KOPT-K1 (cell line): Measurements from ENCODE around the gene CLIC4.
"Not testable (repeated sequence)": the region's sequence is repeated elsewhere in the genome, so short reads cannot be mapped to it uniquely, and the experiment has no call there.

Experiments
- H3K27ac ChIP-seq: fragments of 200-600 bp; sonication (generic); 2 replicates; pipeline ENCODE4 v1.5.1; 2016; ENCODE audit warnings: antibody characterized with exemption, mild to moderate bottlenecking, low read depth, low read length; ENCODE audit not compliant: poor library complexity, severe bottlenecking
- H3K36me3 ChIP-seq: fragments of 200-600 bp; sonication (generic); 2 replicates; pipeline ENCODE4 v1.5.1; 2017; ENCODE audit warnings: antibody characterized with exemption, mild to moderate bottlenecking, low read length, moderate library complexity; ENCODE audit not compliant: insufficient read depth
- H3K9me3 ChIP-seq: fragments of 200-600 bp; sonication (generic); 2 replicates; pipeline ENCODE4 v1.5.1; 2017; ENCODE audit warnings: antibody characterized with exemption, low read length, mild to moderate bottlenecking; ENCODE audit not compliant: insufficient read depth, poor library complexity, severe bottlenecking

The CLIC4 gene

GRCh38 chr1:24711329-24711728, 33.9 kb upstream of the CLIC4 start:
- no peaks in the 10 kb centered on the region for H3K9me3 ChIP-seq
- no peaks in the 10 kb centered on the region for H3K36me3 ChIP-seq
- no peak overlapping the region for H3K27ac ChIP-seq

- H3K27ac ChIP-seq: no peak overlapping the region
These were observed 32.1 kb upstream of the CLIC4 start for GRCh38 chr1:24713176-24713575.

GRCh38 chr1:24713736-24714135, 31.5 kb upstream of the CLIC4 start:
- Histone ChIP-seq H3K36me3 (no peaks in the 10 kb centered on the region), H3K9me3 (no peaks in the 10 kb centered on the region), H3K27ac (no peak overlapping the region)

More at GRCh38 chr1:24713176-24713575, 32.1 kb upstream of the CLIC4 start:
- Histone ChIP-seq H3K36me3 (no peaks in the 10 kb centered on the region), H3K9me3 (no peaks in the 10 kb centered on the region)

- H3K27ac ChIP-seq: no peak overlapping the region
- H3K9me3 ChIP-seq: no peaks in the 10 kb centered on the region
These were observed 30.3 kb upstream of the CLIC4 start for GRCh38 chr1:24714859-24715520.

GRCh38 chr1:24715658-24716057, 29.6 kb upstream of the CLIC4 start:
- H3K27ac ChIP-seq: no peak overlapping the region
- H3K36me3 ChIP-seq: no peaks in the 10 kb centered on the region
- no peaks in the 10 kb centered on the region for H3K9me3 ChIP-seq

More at GRCh38 chr1:24714859-24715520, 30.3 kb upstream of the CLIC4 start:
- no peaks in the 10 kb centered on the region for H3K36me3 ChIP-seq

GRCh38 chr1:24717887-24718650, 27.2 kb upstream of the CLIC4 start:
- H3K36me3 ChIP-seq: no peaks in the 10 kb centered on the region
- H3K27ac ChIP-seq: no peak overlapping the region
- no peaks in the 10 kb centered on the region for H3K9me3 ChIP-seq

- no peaks in the 10 kb centered on the region for H3K9me3 ChIP-seq
- no peak overlapping the region for H3K27ac ChIP-seq
- no peaks in the 10 kb centered on the region for H3K36me3 ChIP-seq
These were observed 25.1 kb upstream of the CLIC4 start for GRCh38 chr1:24720152-24720551.

GRCh38 chr1:24721533-24721932, 23.7 kb upstream of the CLIC4 start:
- Histone ChIP-seq H3K27ac (no peak overlapping the region), H3K36me3 (no peaks in the 10 kb centered on the region), H3K9me3 (no peaks in the 10 kb centered on the region)

GRCh38 chr1:24722073-24723035, 22.9 kb upstream of the CLIC4 start:
- H3K27ac ChIP-seq: peak overlapping the region; percentile 37
- not testable (repeated sequence) for H3K9me3 ChIP-seq, H3K36me3 ChIP-seq

GRCh38 chr1:24724345-24725208, 20.7 kb upstream of the CLIC4 start:
- Histone ChIP-seq H3K9me3 (no peaks in the 10 kb centered on the region), H3K27ac (no peak overlapping the region), H3K36me3 (no peaks in the 10 kb centered on the region)

GRCh38 chr1:24725209-24725651, 20.0 kb upstream of the CLIC4 start:
- H3K27ac ChIP-seq: no peak overlapping the region
- no peaks in the 10 kb centered on the region for H3K9me3 ChIP-seq
- no peaks in the 10 kb centered on the region for H3K36me3 ChIP-seq

GRCh38 chr1:24726741-24727140, 18.5 kb upstream of the CLIC4 start:
- Histone ChIP-seq H3K36me3 (no peaks in the 10 kb centered on the region), H3K9me3 (no peaks in the 10 kb centered on the region), H3K27ac (no peak overlapping the region)

- no peak overlapping the region for H3K27ac ChIP-seq
- H3K36me3 ChIP-seq: no peaks in the 10 kb centered on the region
- no peaks in the 10 kb centered on the region for H3K9me3 ChIP-seq
These were observed 17.6 kb upstream of the CLIC4 start for GRCh38 chr1:24727501-24728216.

- Histone ChIP-seq H3K36me3 (no peaks in the 10 kb centered on the region), H3K27ac (no peak overlapping the region), H3K9me3 (no peaks in the 10 kb centered on the region)
These were observed 16.3 kb upstream of the CLIC4 start for GRCh38 chr1:24728982-24729381.
